ENCODE data around the gene BCL3. TPM values are rescaled to one million over a fixed set of nuclear protein-coding genes. Genes with fewer than 3 reads are reported as not detected.
"Not testable (repeated sequence)": the region's sequence is repeated elsewhere in the genome, so short reads cannot be mapped to it uniquely, and the experiment has no call there.

The BCL3 gene
- total and polyA plus RNA-seq, 5 donors, result 14.9 to 39.4 (median 19.1) TPM

DNA sequence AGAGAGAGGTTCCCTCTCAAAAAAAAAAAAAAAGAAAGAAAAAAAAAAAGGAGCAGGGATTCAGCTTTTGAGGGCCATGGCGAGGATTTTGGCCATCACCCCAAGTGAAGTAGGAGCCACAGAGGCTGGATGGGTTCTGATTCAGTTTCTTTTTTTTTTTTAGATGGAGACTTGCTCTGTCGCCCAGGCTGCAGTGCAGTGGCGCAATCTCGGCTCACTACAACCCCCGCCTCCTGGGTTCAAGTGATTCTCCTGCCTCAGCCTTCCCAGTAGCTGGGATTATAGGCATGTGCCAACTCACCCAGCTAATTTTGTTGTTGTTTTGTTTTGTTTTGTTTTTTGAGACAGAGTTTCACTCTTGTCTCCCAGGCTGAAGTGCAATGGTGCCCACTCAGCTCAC, 27.1 kb upstream of the BCL3 start:
- H3K4me1 ChIP-seq (ENCODE audit: control insufficient read depth, insufficient read depth, low read length), result peaks cover 15% of the 10 kb centered on the region
- H3K9me3 ChIP-seq (ENCODE audit: control insufficient read depth, low read length); H3K27ac ChIP-seq (ENCODE audit: low read length); ATAC-seq; H3K4me3 ChIP-seq (ENCODE audit: low read length); H3K27me3 ChIP-seq (ENCODE audit: control insufficient read depth, insufficient read depth): not testable (repeated sequence)
- intact Hi-C loops (cut with DNase I), result loop anchor here in 1 of 4 donors (5.0 kb wide), 1 partner anchor 51 kb away; no protein-coding TSS in a partner anchor
- DNase-seq, result peak in 2 of 3 donors; percentile 61 to 73
- WGBS, result 65% methylated on average over 5 of the region's 5 CpGs

- H3K27ac ChIP-seq (ENCODE audit: low read length), result peak overlapping the region; percentile 38
- peaks cover 15% of the 10 kb centered on the region for H3K4me1 ChIP-seq (ENCODE audit: control insufficient read depth, insufficient read depth, low read length)
- ATAC-seq, result no peak
- no peaks in the 10 kb centered on the region for H3K27me3 ChIP-seq (ENCODE audit: control insufficient read depth, insufficient read depth)
- 45% methylated on average over 21 of the region's 21 CpGs for WGBS
- no peaks in the 10 kb centered on the region for H3K9me3 ChIP-seq (ENCODE audit: control insufficient read depth, low read length)
- intact Hi-C loops (cut with DNase I), result loop anchor here in 2 of 4 donors (1.0 to 5.0 kb wide), 2 partner anchors 48 to 50 kb away; no protein-coding TSS in a partner anchor
- peak in 1 of 3 donors; percentile 52 for DNase-seq
- H3K4me3 ChIP-seq (ENCODE audit: low read length), result no peak overlapping the region
These were observed 26.1 kb upstream of the BCL3 start for GRCh38 chr19:44722131-44723121.

DNA sequence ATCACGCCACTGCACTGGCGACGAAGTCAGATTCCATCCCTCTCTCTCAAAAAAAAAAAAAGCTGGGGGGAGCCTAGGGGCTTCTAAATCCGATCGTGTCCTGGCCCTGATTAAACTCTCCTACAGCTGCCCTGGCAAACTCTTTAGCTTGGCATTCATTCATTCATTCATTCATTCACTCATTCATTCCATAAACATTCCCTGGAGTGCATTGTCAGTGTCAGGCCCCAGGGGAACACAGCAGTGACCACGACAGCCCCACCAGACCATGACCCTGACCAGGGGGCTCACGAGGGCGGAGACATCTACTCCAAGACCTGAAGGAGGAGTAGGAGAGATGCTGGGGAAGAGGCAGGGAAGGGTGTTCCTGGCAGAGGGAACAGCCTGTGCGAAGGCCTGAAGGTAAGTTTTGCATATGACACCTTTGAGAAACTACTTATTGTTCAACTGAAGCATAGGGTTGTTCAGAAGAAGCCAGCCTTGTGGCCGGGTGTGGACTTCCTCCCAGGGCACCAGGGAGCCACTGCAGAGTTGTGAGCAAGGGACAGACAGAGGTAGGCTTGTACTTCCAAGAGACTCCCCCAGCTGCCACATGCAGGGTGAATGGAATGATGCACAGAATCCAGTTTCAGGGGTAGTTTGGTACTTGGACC, 25.1 kb upstream of the BCL3 start:
- intact Hi-C loops (cut with DNase I), result loop anchor here in 2 of 4 donors (1.0 to 5.0 kb wide), 2 partner anchors 47 to 49 kb away; no protein-coding TSS in a partner anchor
- Histone ChIP-seq H3K4me3 (ENCODE audit: low read length) (no peak overlapping the region), H3K27me3 (ENCODE audit: control insufficient read depth, insufficient read depth) (no peaks in the 10 kb centered on the region), H3K4me1 (ENCODE audit: control insufficient read depth, insufficient read depth, low read length) (peaks cover 15% of the 10 kb centered on the region), H3K9me3 (ENCODE audit: control insufficient read depth, low read length) (no peaks in the 10 kb centered on the region), H3K27ac (ENCODE audit: low read length) (peak overlapping the region; percentile 61)
- 59% methylated on average over 10 of the region's 10 CpGs for WGBS
- ATAC-seq, result peak; percentile 25 to 36
- DNase-seq, result no peak

GRCh38 chr19:44723952-44724319, 24.6 kb upstream of the BCL3 start:
- no peaks in the 10 kb centered on the region for H3K27me3 ChIP-seq (ENCODE audit: control insufficient read depth, insufficient read depth)
- WGBS, result 15% methylated on average over 7 of the region's 7 CpGs
- no peaks in the 10 kb centered on the region for H3K9me3 ChIP-seq (ENCODE audit: control insufficient read depth, low read length)
- H3K4me1 ChIP-seq (ENCODE audit: control insufficient read depth, insufficient read depth, low read length), result peaks cover 13% of the 10 kb centered on the region
- H3K4me3 ChIP-seq (ENCODE audit: low read length), result no peak overlapping the region
- DNase-seq (peak; percentile 81 to 93 (median 92)), ATAC-seq (peak; percentile 88 to 90)
- H3K27ac ChIP-seq (ENCODE audit: low read length), result peak overlapping the region; percentile 23
- intact Hi-C loops (cut with DNase I), result loop anchor here (1.0 to 5.0 kb wide), 4 partner anchors 46 to 121 kb away; no protein-coding TSS in a partner anchor

DNA sequence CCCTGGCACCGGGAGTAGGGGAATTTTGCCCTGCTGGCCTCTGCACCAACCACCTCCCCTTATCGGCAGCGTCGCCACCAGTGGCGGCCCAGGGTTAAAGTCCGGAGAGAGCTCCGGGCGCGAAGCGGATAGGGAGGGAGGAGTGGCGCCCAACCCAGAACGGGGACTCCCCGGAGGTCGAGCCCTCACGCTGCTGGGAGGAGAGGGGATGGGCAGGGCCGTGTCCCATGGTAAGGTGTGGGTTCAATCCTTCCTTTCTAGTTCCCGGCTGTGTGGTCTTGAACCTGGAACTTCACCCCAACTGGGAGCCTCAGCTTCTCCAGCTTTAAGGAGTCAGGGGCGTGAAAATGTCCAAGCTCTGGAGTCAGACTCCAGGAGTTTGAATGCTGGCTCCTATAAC, 23.3 kb upstream of the BCL3 start:
- no peak overlapping the region for H3K4me3 ChIP-seq (ENCODE audit: low read length)
- intact Hi-C loops (cut with DNase I), result loop anchor here in 3 of 4 donors (2.0 kb wide), 2 partner anchors 46 to 120 kb away; no protein-coding TSS in a partner anchor
- ATAC-seq (peak; percentile 66 to 68), DNase-seq (peak; percentile 43 to 69 (median 66))
- peaks cover 10% of the 10 kb centered on the region for H3K4me1 ChIP-seq (ENCODE audit: control insufficient read depth, insufficient read depth, low read length)
- no peaks in the 10 kb centered on the region for H3K9me3 ChIP-seq (ENCODE audit: control insufficient read depth, low read length)
- H3K27ac ChIP-seq (ENCODE audit: low read length), result no peak overlapping the region
- H3K27me3 ChIP-seq (ENCODE audit: control insufficient read depth, insufficient read depth), result no peaks in the 10 kb centered on the region
- WGBS, result 14% methylated on average over 18 of the region's 18 CpGs

DNA sequence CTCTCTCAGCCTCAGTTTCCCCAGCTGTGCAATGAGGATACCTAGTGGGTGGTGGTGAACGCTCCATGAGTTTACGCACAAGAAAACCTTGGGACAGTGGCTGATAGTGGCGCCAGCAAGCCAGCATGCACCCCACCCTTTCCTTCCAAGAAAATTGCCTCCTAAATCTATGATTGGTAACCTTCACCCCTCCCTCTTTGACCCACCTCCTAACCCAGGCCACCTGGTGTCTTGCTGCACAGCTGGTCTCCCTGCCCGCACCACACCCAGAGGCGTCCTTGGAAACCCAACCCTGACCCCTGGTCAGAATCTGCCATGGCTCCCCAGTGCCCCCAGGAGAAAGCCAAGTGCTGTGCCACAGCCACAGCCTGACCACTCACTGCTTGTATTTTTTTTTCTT, 22.8 kb upstream of the BCL3 start:
- peak; percentile 14 to 25 for ATAC-seq
- Histone ChIP-seq H3K27me3 (ENCODE audit: control insufficient read depth, insufficient read depth) (no peaks in the 10 kb centered on the region), H3K4me1 (ENCODE audit: control insufficient read depth, insufficient read depth, low read length) (peaks cover 7% of the 10 kb centered on the region), H3K27ac (ENCODE audit: low read length) (no peak overlapping the region), H3K4me3 (ENCODE audit: low read length) (no peak overlapping the region), H3K9me3 (ENCODE audit: control insufficient read depth, low read length) (no peaks in the 10 kb centered on the region)
- DNase-seq, result peak in 2 of 3 donors; percentile 44 to 55
- WGBS, result 80% methylated on average over 5 of the region's 5 CpGs
- intact Hi-C loops (cut with DNase I), result loop anchor here in 3 of 4 donors (2.0 kb wide), 2 partner anchors 45 to 119 kb away; no protein-coding TSS in a partner anchor

GRCh38 chr19:44726465-44726864, 22.0 kb upstream of the BCL3 start:
- Histone ChIP-seq H3K27me3 (ENCODE audit: control insufficient read depth, insufficient read depth) (no peaks in the 10 kb centered on the region), H3K4me1 (ENCODE audit: control insufficient read depth, insufficient read depth, low read length) (peaks cover 7% of the 10 kb centered on the region), H3K9me3 (ENCODE audit: control insufficient read depth, low read length) (no peaks in the 10 kb centered on the region), H3K27ac (ENCODE audit: low read length) (no peak overlapping the region), H3K4me3 (ENCODE audit: low read length) (no peak overlapping the region)
- intact Hi-C loops (cut with DNase I), result no loop called here
- ATAC-seq, result no peak
- 93% methylated on average over 12 of the region's 12 CpGs for WGBS
- DNase-seq, result peak in 2 of 3 donors; percentile 35 to 60

DNA sequence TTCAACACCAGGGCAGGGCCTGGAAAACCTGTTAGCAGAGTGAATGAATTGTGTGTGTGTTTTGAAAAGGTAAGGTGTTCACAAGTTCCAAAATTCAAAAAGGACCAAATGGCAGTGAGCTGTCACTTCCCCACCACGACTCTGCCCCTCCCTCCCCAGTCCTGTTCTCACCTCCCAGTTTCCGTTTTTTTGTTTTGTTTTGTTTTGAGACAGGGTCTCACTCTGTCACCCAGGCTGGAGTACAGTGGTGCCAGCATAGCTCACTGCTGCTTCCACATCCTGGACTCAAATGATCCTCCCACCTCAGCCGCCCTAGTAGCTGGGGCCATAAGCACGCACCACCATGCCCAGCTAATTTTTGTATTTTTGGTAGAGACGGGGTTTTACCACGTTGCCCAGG, 20.3 kb upstream of the BCL3 start:
- intact Hi-C loops (cut with DNase I), result no loop called here
- DNase-seq (peak in 1 of 3 donors; percentile 20), ATAC-seq (no peak)
- H3K4me3 ChIP-seq (ENCODE audit: low read length), result no peak overlapping the region
- H3K9me3 ChIP-seq (ENCODE audit: control insufficient read depth, low read length), result no peaks in the 10 kb centered on the region
- H3K27ac ChIP-seq (ENCODE audit: low read length), result no peak overlapping the region
- WGBS, result 62% methylated on average over 6 of the region's 6 CpGs
- H3K4me1 ChIP-seq (ENCODE audit: control insufficient read depth, insufficient read depth, low read length), result peaks cover 4% of the 10 kb centered on the region
- H3K27me3 ChIP-seq (ENCODE audit: control insufficient read depth, insufficient read depth), result no peaks in the 10 kb centered on the region

GRCh38 chr19:44729516-44730033, 18.9 kb upstream of the BCL3 start:
- DNase-seq, result peak in 2 of 3 donors; percentile 12 to 23
- intact Hi-C loops (cut with DNase I), result no loop called here
- 91% methylated on average over 8 of the region's 8 CpGs for WGBS

GRCh38 chr19:44731081-44731480, 17.4 kb upstream of the BCL3 start:
- Histone ChIP-seq H3K27me3 (ENCODE audit: control insufficient read depth, insufficient read depth) (no peaks in the 10 kb centered on the region), H3K4me3 (ENCODE audit: low read length) (no peak overlapping the region), H3K27ac (ENCODE audit: low read length) (no peak overlapping the region), H3K9me3 (ENCODE audit: control insufficient read depth, low read length) (no peaks in the 10 kb centered on the region), H3K4me1 (ENCODE audit: control insufficient read depth, insufficient read depth, low read length) (no peaks in the 10 kb centered on the region)
- peak in 1 of 3 donors; percentile 2 for DNase-seq
- WGBS, result 96% methylated on average over 5 of the region's 5 CpGs
- intact Hi-C loops (cut with DNase I), result no loop called here
- no peak for ATAC-seq

More at GRCh38 chr19:44729516-44730033, 18.9 kb upstream of the BCL3 start:
- Histone ChIP-seq H3K9me3 (ENCODE audit: control insufficient read depth, low read length) (no peaks in the 10 kb centered on the region), H3K4me3 (ENCODE audit: low read length) (no peak overlapping the region), H3K4me1 (ENCODE audit: control insufficient read depth, insufficient read depth, low read length) (no peaks in the 10 kb centered on the region), H3K27me3 (ENCODE audit: control insufficient read depth, insufficient read depth) (no peaks in the 10 kb centered on the region), H3K27ac (ENCODE audit: low read length) (no peak overlapping the region)
- no peak for ATAC-seq
